Kidney epithelial cell (primary cell): ENCODE data around the gene RAI14. TPM values are rescaled to one million over a fixed set of nuclear protein-coding genes. Genes with fewer than 3 reads are reported as not detected.

Experiments used
- DNase-seq: peaks from one replicate; pipeline ENCODE4 v3.0.0-alpha.2; 2010; ENCODE audit warnings: low read depth
- H3K27me3 ChIP-seq: 2 replicates; pipeline ENCODE4 v1.6.0; 2011; ENCODE audit warnings: low read length; ENCODE audit not compliant: control insufficient read depth, insufficient read depth
- H3K36me3 ChIP-seq: 2 replicates; pipeline ENCODE4 v1.5.1; 2011; ENCODE audit warnings: low read length; ENCODE audit not compliant: control insufficient read depth, insufficient read depth
- H3K4me3 ChIP-seq: 2 replicates; pipeline ENCODE4 v1.5.1; 2011; ENCODE audit warnings: low read depth, mild to moderate bottlenecking, control low read depth, low read length
- total RNA-seq: library from RNA; depleted of rRNA; stranded (reverse); fragments of >200 nt; gene quantifications from 2 replicates; pipeline ENCODE4 v1.2.3, GENCODE V29; 2015
- TF ChIP-seq, protein P1 (sequence below): IDR thresholded peaks from 2 replicates; pipeline ENCODE4 v1.5.1; 2011; ENCODE audit warnings: mild to moderate bottlenecking, moderate library complexity, low read length, control low read depth, inconsistent platforms; ENCODE audit not compliant: insufficient read depth, poor library complexity, severe bottlenecking

The RAI14 gene
- total RNA-seq, 1 donor from 2014 or later = 116 TPM

- TF ChIP-seq, protein P1, sequence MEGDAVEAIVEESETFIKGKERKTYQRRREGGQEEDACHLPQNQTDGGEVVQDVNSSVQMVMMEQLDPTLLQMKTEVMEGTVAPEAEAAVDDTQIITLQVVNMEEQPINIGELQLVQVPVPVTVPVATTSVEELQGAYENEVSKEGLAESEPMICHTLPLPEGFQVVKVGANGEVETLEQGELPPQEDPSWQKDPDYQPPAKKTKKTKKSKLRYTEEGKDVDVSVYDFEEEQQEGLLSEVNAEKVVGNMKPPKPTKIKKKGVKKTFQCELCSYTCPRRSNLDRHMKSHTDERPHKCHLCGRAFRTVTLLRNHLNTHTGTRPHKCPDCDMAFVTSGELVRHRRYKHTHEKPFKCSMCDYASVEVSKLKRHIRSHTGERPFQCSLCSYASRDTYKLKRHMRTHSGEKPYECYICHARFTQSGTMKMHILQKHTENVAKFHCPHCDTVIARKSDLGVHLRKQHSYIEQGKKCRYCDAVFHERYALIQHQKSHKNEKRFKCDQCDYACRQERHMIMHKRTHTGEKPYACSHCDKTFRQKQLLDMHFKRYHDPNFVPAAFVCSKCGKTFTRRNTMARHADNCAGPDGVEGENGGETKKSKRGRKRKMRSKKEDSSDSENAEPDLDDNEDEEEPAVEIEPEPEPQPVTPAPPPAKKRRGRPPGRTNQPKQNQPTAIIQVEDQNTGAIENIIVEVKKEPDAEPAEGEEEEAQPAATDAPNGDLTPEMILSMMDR = no peak
- no peaks in the 10 kb centered on the region for H3K36me3 ChIP-seq
- H3K27me3 ChIP-seq = no peaks in the 10 kb centered on the region
- H3K4me3 ChIP-seq = no peak overlapping the region
- DNase-seq = no peak
Measured at GRCh38 chr5:34813509-34813908, 157.4 kb downstream of the RAI14 start.

DNA sequence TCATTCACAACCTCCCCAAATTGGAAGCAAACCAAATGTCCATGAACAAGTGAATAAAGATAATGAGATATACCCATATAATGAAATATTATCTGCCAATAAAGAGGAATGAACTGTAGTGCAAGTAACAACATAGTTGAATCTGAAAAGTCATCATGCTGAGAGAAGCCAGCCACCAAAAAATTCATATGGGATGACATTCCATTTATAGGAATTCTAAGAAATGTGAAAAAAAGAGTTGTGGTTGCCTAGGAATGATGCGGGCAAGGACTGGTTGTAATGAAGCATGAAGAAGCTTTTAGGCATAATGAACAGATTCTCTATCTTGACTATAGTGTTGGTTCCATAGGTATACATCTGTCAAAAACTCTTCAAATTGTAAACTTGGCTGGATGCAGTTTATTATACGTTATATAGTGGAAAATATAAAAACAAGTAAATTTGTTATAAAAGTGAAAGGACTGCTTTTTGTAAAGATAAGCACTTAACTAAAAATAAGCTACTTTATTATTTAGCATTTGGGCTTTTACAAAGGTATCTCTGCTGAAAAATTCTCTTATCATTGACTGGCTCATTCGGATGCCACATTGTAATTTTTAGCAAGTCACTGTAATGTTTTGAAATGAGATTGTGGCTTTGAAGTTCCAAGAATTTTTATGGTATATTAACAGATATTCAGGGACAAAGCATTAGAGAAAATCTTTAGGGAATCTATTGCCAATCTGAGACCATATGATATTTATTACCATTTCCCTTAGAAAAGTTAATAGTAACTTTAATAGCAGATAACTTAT lies 161.6 kb downstream of the RAI14 start:
- TF ChIP-seq, protein P1 = no peak
- Histone ChIP-seq H3K27me3 (no peaks in the 10 kb centered on the region), H3K36me3 (peaks cover 3% of the 10 kb centered on the region), H3K4me3 (no peak overlapping the region)
- DNase-seq = no peak

DNA sequence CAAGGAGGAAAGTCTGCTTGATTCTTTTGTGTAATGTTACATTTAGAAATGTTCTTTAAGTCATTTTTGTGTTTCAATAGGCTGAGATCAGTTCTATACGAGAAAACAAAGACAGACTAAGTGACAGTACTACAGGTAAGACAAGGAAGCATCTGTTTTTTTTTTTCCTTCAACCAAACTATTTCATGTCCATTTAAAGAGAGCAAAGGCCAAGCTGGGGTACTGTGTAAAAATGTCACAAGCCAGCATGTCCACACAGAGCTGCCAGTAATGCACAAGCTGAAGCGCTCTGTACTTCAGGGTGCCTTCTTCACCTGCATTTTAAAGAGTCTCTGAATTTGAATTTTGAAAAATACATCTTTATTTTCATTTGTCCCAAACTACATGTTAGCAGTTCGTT lies 162.6 kb downstream of the RAI14 start:
- Histone ChIP-seq H3K27me3 (no peaks in the 10 kb centered on the region), H3K36me3 (peaks cover 6% of the 10 kb centered on the region), H3K4me3 (no peak overlapping the region)
- TF ChIP-seq, protein P1 = no peak
- no peak for DNase-seq

DNA sequence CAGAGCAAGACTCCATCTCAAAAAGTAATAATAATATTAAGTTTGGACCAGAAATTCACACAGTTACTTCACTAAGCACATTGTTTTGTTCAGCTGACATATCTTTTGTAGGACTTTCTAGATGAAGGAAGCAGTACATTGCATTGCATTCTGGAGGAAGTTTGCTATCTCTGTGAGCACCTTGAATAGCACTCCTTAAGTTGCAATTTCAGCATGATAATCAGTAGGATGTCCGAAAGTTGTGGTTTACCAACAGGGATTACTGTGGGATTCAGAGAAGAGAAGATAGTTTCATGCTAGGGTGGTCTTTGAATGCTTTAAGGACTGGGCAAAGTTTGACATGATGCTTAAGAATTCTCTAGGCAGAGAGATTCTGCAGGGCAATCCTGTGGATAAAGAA lies 164.5 kb downstream of the RAI14 start:
- H3K36me3 ChIP-seq = peaks cover 8% of the 10 kb centered on the region
- no peak overlapping the region for H3K4me3 ChIP-seq
- H3K27me3 ChIP-seq = no peaks in the 10 kb centered on the region
- no peak for DNase-seq
- TF ChIP-seq, protein P1 = no peak

DNA sequence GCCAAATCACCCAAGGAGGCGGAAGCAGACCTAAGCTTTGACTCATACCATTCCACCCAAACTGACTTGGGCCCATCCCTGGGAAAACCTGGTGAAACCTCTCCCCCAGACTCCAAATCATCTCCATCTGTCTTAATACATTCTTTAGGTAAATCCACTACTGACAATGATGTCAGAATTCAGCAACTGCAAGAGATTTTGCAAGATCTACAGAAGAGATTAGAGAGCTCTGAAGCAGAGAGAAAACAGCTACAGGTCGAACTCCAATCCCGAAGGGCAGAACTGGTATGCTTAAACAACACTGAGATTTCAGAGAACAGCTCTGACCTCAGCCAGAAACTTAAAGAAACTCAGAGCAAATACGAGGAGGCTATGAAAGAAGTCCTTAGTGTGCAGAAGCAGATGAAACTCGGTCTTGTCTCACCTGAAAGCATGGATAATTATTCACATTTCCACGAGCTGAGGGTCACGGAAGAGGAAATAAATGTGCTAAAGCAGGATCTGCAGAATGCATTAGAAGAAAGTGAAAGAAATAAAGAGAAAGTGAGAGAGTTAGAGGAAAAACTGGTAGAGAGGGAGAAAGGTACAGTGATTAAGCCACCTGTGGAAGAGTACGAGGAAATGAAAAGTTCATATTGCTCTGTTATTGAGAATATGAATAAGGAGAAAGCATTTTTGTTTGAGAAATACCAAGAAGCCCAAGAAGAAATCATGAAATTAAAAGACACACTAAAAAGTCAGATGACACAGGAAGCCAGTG lies 167.0 kb downstream of the RAI14 start:
- Histone ChIP-seq H3K36me3 (peaks cover 9% of the 10 kb centered on the region), H3K27me3 (no peaks in the 10 kb centered on the region), H3K4me3 (no peak overlapping the region)
- DNase-seq = no peak
- TF ChIP-seq, protein P1 = no peak
